C4-2B (cell line): Measurements from ENCODE around the gene SPACDR.

Source experiments
- ZFX ChIP-seq: fragments of 450-650 bp; IDR thresholded peaks from 2 replicates; pipeline ENCODE4 v1.6.1; 2017
- TF ChIP-seq, protein P1 (sequence below): fragments of 450-650 bp; conservative IDR thresholded peaks from 2 replicates; pipeline ENCODE4 v1.5.1; 2017; ENCODE audit warnings: mild to moderate bottlenecking

DNA sequence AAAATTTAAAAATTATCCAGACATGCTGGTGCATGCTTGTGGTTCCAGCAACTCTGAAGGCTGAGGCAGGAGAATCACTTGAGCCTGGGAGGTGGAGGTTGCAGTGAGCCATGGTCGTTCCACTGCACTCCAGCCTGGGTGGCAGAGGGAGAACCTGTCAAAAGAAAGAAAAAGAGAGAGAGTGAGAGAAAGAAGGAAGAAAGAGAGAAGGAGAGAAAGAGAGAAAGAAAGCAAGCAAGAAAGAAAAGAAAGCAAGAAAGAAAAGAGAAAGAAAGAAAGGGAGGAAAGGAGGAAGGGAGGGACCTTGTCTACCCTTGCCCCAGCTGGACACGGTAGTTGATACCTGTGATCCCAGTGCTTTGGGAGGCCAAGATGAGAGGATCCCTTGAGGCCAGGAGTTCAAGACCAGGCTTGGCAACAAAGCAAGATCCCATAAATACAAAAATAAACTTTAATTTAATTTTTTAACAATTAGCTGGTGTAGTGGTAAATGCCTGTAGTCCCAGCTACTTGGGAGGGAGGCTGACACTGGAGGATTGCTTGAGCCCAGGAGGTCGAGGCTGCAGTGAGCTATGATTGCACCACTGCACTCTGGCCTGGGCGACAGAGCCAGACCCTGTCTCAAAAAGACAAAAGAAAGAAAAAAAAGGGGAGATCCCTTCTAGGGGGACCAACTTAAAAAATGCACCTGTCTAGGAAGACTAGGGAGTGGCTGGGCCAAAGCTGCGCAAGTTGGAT, 28.8 kb upstream of the SPACDR start:
- TF ChIP-seq, protein P1, sequence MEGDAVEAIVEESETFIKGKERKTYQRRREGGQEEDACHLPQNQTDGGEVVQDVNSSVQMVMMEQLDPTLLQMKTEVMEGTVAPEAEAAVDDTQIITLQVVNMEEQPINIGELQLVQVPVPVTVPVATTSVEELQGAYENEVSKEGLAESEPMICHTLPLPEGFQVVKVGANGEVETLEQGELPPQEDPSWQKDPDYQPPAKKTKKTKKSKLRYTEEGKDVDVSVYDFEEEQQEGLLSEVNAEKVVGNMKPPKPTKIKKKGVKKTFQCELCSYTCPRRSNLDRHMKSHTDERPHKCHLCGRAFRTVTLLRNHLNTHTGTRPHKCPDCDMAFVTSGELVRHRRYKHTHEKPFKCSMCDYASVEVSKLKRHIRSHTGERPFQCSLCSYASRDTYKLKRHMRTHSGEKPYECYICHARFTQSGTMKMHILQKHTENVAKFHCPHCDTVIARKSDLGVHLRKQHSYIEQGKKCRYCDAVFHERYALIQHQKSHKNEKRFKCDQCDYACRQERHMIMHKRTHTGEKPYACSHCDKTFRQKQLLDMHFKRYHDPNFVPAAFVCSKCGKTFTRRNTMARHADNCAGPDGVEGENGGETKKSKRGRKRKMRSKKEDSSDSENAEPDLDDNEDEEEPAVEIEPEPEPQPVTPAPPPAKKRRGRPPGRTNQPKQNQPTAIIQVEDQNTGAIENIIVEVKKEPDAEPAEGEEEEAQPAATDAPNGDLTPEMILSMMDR, result no peak
- TF ChIP-seq ZFX, result no peak
